Measurements from ENCODE around the gene OPN4.

DNA sequence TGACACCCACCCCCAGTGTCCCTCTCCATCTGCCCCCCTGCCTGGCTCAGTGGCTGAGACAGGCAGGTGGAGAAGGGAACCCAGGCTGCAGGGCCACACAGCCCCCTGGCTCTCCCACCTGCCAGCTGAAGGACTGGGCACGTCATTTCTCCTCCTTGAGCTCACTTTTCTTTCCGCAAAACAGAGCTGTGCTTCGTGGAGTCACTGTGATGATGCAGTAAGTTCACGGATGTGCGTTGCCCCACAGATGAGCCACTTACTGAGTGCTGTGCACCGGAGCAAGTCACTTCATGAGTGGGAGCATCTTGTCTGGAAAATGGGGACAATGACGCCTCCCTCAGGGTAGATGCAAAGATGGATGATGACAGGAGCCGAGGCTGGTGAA lies 2.7 kb downstream of the OPN4 start:
- TF ChIP-seq, protein P1, sequence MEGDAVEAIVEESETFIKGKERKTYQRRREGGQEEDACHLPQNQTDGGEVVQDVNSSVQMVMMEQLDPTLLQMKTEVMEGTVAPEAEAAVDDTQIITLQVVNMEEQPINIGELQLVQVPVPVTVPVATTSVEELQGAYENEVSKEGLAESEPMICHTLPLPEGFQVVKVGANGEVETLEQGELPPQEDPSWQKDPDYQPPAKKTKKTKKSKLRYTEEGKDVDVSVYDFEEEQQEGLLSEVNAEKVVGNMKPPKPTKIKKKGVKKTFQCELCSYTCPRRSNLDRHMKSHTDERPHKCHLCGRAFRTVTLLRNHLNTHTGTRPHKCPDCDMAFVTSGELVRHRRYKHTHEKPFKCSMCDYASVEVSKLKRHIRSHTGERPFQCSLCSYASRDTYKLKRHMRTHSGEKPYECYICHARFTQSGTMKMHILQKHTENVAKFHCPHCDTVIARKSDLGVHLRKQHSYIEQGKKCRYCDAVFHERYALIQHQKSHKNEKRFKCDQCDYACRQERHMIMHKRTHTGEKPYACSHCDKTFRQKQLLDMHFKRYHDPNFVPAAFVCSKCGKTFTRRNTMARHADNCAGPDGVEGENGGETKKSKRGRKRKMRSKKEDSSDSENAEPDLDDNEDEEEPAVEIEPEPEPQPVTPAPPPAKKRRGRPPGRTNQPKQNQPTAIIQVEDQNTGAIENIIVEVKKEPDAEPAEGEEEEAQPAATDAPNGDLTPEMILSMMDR (IDR thresholded peaks at IDR 0.05; ENCODE audit: insufficient read depth, low read length): no peak
- no peak for TF ChIP-seq POLR2AphosphoS5 (IDR thresholded peaks at IDR 0.05; ENCODE audit: low read depth)

All from HL-60 (cell line).